ENCODE measurements around the gene GAREM1.

GAREM1 gene

DNA sequence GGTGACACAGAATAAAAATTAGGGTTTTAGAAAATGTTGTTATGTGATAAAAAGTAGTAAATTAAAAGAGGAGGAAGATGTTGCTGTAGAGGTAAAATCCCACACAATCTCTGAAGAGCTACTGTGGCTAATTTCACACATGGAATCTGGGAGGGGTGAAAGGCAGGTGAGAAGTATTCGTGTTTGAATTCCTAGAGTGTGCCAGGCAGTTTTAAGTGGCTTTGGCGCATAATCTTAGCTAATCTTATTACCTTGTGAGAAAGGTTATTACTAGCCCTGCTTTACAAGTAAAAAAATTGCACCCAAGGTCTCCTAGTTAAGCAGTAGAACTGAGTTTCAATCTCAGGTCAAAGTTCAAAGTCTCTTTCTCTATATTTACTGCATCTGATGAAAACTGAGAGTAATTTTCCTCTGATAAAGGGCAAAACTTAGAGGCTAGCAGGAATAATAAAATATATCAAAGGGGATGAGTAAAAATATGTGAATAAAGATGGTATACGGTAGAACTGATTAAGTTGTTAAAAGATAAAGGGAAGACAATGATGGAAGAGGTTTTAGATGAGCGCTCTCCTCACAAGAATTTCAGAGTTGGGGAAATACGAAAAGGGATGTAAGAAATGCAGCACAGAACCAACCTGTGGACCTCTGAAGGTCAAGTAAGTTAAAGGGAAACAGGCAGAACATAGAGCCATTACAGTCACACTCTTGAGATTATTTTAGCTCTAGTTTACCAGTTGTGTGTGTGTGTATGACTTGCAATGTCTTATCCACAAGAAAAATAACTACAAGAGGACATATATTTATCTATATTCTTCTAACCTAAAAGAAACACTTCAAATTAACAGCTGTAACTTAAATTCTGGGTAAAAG, 34.8 kb downstream of the GAREM1 start:
- DNase-seq: no peak
- in situ Hi-C loops (cut with HindIII; ENCODE audit: low pct_ligation_motif_present, low pct_unique_long_range_greater_than_20kb, low sequenced_read_pairs): no loop called here

DNA sequence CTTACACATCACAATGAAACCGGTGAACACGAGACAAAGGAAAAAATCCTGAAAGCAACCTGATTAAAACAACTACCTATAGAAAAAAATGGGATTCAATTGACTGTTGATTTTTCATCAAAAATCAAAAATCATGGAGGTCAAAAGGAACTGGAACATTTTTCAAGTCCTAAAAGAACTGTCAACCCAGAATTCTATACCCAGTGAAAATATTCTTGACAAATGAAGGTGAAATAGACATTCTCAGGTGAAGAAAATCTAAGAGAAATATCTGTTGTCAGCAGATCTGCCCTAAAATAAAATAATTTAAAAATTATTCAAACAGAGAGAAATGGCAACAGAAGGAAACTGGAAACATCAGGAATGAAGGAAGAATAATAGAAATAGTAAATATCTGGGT, 38.9 kb downstream of the GAREM1 start:
- DNase-seq: no peak
- in situ Hi-C loops (cut with HindIII; ENCODE audit: low pct_ligation_motif_present, low pct_unique_long_range_greater_than_20kb, low sequenced_read_pairs): no loop called here

DNA sequence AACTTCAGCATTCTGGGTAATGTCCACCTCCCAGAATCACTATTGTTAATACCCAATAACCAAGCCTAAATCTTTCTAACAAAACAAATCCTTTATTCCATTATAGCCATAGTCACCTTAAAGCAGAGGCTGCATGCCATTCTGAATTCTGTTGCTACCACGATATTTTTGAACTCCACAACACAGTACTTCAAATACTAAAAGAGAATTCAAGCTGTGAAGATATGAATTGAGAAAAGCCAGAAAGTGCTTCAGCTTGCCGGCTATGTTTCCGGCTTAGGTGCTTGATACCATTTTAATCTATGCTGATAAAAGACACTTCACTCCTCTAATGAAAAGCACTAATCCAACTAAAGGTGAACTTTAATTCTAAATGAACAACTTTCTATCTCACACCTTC, 41.3 kb downstream of the GAREM1 start:
- in situ Hi-C loops (cut with HindIII; ENCODE audit: low pct_ligation_motif_present, low pct_unique_long_range_greater_than_20kb, low sequenced_read_pairs): no loop called here
- DNase-seq: no peak

DNA sequence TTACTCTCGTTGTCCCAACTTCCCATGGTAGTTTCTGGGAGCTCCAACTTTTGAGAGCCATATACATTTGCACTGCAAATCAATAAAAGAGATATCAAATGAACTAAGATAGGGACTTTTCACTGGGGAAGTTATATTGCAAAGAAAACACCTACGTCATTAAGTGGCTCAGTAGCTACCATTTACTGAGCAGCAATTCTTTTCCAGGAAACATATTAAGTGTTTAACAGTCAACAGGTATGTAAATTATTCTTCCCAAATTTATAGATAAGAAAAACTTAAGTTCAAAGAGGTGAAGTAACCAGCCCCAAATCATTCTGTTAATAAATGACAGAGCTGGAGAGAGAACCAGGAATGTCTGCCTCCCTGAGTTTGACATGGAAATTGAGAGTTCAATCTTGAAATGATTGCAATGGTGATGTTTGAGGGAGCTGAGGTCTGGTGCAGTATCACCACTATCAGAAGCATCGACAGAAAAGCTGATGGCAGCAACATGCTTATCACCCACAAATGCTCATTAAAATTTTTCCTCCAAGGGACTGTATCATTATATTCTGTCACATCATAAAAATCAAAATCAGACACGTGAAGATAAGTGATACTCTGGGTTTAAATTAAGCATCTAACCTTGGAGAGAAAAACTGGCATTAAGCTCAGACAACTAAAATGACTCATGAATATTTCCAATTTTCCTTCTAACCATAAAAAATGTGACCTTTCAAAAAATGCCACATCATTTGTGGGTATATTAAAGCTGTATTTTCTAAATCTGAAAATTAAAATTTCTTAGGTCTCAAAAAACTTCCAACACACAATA, 43.4 kb downstream of the GAREM1 start:
- in situ Hi-C loops (cut with HindIII; ENCODE audit: low pct_ligation_motif_present, low pct_unique_long_range_greater_than_20kb, low sequenced_read_pairs): no loop called here
- DNase-seq: no peak

DNA sequence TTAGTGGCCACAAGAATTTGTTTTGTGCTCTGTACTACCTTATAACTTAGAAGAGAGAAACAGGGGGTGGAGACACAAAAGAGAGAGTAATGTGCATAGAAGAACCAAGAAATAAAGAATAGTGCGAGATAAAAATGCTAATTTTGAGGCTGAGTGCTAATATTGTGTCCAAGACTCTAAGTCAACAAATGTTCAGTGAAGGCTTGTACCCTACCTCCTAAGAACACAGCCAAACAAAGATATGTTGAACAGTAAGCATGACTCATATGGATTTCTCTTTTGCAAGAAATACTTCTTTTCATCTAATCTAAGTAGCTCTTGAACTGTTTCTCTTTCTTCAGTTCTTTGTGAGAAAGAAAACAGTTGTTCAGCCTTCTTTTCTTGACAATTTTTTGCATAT, 45.2 kb downstream of the GAREM1 start:
- DNase-seq: no peak
- in situ Hi-C loops (cut with HindIII; ENCODE audit: low pct_ligation_motif_present, low pct_unique_long_range_greater_than_20kb, low sequenced_read_pairs): no loop called here

DNA sequence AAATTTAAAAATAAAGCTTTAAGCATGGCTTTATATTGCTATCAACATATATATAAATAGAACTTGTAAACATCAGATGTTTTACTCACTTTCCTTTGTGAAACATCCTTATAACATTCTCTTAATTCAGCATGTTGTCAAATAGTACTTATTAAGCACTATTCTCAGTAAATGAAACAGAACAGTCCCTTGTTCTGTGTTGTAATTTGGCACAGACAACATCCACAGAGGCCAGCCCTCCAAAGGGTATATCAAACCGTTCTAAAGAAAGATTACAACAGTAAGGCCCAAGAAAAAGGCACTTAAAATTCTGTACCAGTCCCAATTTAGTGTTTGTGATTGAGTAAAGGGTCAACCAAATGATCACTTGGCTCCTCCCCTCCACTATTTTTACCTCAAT, 46.0 kb downstream of the GAREM1 start:
- in situ Hi-C loops (cut with HindIII; ENCODE audit: low pct_ligation_motif_present, low pct_unique_long_range_greater_than_20kb, low sequenced_read_pairs): no loop called here
- DNase-seq: no peak

DNA sequence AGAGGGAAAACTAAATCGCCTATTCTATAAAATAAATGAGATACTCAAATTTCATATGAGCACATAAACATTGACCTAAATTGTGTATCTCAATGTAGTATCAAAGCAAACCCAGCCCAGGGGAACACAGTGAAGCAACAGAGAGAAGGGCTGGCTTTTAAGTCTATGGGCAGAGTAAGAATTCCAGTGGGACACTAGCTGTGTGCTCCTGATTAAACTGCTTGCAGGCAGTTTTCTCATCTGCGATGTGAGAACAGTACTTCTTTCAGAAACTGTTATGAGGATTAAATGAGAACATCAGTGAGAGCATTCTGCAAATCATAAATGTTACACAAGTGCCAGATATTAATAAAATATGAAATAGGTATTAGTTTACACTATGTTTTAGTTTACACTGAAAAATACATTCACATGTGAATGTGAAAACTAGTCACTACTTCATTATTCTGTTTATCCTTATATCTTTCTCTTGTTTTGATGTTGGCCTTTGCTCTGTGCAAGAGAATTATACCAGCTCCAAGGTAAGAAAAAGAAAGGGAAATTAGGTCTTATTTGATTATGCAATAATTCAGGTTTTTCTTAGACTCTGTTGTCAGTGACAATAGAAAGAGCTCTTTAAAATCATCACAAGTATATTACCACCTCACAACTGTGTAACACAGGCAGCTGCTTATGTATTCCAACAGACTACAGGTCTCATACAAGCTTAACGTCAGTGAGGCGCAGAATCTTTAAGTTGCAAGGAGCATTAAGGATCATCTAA, 47.5 kb downstream of the GAREM1 start:
- in situ Hi-C loops (cut with HindIII; ENCODE audit: low pct_ligation_motif_present, low pct_unique_long_range_greater_than_20kb, low sequenced_read_pairs): no loop called here
- DNase-seq: no peak

DNA sequence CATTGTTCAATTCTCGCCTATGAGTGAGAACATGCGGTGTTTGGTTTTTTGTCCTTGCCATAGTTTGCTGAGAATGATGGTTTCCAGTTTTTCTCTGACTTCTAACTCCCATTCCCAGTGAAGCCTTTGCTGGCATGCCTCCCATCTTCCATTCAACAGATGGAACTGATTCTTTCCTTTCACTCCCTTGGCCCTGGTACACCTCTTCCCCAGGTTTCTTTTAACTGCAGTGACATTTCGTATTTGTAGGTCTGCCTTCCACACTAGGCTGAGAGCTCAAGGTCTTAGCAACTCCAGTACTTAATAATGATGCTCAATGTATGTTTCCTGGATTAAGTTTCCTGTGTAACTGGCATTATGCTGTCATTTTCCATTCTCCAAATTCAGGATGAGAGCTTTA, 48.5 kb downstream of the GAREM1 start:
- no peak for DNase-seq
- in situ Hi-C loops (cut with HindIII; ENCODE audit: low pct_ligation_motif_present, low pct_unique_long_range_greater_than_20kb, low sequenced_read_pairs): no loop called here

DNA sequence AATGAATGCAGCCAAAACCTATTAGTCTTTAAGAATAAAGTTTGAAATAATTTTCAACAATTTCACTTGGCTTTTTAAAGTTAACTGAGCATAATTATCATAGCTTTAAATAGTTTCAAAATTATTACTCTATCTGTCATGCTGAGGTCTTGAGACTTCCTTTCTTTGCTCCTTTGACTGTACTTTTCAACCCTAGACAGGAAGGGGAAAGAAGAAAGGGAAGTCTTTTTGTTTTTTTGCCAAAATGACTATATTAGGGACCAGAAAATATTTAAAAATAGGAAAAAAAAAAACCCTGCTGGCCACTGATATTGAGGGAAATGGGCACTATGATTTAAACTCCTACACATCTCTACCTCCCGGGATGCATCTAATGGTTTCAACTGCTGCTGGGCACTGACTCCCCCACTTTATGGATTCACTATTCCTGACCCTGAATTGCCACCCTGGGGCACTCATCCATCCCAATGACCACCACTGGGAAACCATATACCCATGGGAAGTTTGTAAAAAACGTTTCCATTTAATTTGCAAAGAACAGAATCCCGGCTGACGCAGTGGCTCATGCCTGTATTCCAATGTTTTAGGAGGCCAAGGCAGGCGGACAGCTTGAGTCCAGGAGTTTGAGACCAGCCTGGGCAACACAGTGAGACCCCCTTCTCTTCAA, 50.5 kb downstream of the GAREM1 start:
- in situ Hi-C loops (cut with HindIII; ENCODE audit: low pct_ligation_motif_present, low pct_unique_long_range_greater_than_20kb, low sequenced_read_pairs): no loop called here
- DNase-seq: no peak

DNA sequence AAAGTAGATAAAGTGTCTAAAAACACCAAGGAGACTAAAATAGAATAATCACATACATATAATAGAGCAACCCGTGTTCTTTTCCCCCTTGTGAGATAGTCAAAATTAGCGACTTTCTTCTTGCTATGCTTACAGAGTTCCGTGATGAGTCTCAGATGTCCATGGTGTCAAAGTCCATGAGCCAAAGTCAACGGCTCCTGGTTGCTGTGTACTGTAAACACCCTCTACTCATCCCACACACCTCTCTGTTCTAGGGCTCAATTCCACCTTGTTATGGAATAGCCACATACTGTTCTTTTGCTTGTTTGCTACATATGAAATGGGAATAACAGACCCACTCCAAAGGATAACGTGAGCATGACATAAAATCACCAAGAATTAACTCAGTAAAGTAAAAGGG, 52.5 kb downstream of the GAREM1 start:
- no peak for DNase-seq
- in situ Hi-C loops (cut with HindIII; ENCODE audit: low pct_ligation_motif_present, low pct_unique_long_range_greater_than_20kb, low sequenced_read_pairs): no loop called here

DNA sequence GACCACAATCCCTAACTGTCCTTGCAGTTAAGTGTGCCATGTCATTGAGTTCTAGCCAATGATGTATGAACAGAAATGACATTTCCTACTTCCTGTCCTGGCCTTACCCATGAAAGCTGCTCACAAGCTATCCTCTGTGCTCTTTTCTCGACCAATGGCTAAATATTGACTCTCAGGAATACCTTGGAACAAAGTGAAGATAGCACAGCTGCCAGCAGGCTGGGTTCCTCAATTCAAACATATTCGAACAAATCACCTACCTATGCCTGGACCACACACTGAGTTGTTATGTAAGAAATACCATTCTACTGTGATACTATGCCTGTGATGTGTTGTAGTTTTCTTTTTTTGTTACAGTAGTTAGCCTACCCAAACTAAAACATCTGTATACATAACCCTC, 65.1 kb downstream of the GAREM1 start:
- in situ Hi-C loops (cut with HindIII; ENCODE audit: low pct_ligation_motif_present, low pct_unique_long_range_greater_than_20kb, low sequenced_read_pairs): no loop called here
- no peak for DNase-seq

DNA sequence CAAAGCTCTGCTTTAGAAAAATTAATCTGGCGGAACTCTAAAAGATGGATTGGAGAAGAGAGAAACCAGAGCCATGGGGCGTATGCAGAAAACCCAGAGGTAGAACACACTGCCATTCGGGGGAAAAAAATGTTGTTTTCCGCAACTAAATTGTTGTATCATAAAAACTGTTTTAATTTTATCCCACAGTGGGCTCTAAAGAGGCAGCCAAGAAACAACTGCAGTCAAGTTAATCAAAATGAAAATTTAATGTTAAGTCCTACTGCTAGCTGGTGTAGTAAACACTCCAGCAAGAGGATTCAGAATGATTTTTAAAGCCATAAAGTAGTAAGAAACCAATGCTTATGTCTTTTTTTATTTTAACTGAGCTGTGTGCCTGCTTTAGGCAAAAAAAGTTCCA, 69.1 kb downstream of the GAREM1 start:
- DNase-seq: no peak
- in situ Hi-C loops (cut with HindIII; ENCODE audit: low pct_ligation_motif_present, low pct_unique_long_range_greater_than_20kb, low sequenced_read_pairs): no loop called here

DNA sequence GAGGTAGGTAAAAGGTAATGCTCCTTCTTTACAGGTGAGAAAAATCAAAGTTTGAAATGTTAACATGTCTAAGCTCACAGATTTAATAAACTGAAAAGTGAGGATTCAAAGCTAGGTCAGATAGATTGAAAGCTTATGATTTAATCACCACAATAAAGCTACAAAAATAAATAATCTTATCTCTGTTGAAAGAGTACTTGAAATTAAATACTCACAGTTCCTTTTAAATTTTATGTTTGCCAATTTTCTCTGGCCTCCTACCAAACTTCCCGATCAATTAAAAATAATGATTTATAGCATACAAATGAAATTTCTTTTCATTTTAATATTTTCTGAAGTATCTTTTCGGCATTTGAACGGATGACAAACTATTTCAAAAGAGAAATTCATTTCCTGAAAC, 77.3 kb downstream of the GAREM1 start:
- in situ Hi-C loops (cut with HindIII; ENCODE audit: low pct_ligation_motif_present, low pct_unique_long_range_greater_than_20kb, low sequenced_read_pairs): no loop called here
- no peak for DNase-seq

DNA sequence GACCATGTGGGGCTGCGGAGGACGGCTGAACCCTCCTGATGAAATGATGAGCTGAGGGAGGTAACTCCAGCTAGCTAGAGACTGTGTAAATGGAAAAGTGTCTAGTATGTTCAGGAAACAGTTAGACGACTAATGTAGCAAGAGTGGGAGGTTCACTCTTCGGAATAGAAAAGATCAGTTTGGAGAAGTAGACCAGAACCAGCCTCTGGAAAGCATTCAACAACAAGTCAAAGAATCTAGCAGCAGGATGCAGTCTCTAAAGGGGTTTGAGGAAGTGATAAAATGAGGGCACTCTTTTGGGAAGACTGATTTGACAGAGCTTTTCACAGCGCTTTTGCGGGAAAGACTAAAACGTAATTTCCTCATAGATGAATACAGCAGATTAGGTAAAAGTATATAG, 79.6 kb downstream of the GAREM1 start:
- in situ Hi-C loops (cut with HindIII; ENCODE audit: low pct_ligation_motif_present, low pct_unique_long_range_greater_than_20kb, low sequenced_read_pairs): no loop called here

DNA sequence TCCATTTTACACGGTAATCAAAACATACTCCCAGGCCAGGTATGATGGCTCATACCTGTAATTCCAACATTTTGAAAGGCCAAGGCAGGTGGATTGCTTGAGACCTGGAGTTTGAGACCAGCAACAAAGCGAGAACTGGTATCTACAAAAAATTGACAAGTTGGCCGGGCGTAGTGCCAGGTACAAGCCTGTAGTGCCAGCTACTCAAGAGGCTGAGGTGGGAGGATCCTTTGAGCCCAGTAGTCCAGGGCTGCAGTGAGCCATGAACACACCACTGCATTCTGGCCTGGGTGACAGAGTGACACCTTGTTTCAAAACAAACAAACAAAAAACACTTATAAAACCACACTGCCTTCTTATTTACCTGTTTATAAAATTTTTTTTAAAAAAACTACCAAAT, 80.8 kb downstream of the GAREM1 start:
- no peak for DNase-seq
- in situ Hi-C loops (cut with HindIII; ENCODE audit: low pct_ligation_motif_present, low pct_unique_long_range_greater_than_20kb, low sequenced_read_pairs): no loop called here

More for the DNA sequence above, 79.6 kb downstream of the GAREM1 start:
- no peak for DNase-seq

DNA sequence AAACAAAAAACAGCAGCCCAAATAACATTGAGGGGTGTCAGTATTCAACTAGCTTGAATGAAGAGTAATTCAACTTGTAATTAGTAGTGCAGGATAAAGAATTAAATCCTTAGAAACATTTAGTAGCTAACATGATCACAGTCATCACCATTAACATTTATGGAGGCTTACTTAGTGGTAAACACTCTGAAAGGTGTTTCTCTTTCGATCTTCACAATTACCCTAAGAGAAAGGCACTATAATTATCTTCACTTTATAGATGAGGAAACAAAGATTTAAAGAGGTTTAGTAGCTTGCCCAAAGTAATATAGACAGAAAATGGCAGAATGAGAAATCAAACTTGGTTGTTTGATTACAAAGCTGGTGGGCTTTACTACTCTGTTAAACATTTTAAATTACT, 81.5 kb downstream of the GAREM1 start:
- no peak for DNase-seq
- in situ Hi-C loops (cut with HindIII; ENCODE audit: low pct_ligation_motif_present, low pct_unique_long_range_greater_than_20kb, low sequenced_read_pairs): no loop called here

DNA sequence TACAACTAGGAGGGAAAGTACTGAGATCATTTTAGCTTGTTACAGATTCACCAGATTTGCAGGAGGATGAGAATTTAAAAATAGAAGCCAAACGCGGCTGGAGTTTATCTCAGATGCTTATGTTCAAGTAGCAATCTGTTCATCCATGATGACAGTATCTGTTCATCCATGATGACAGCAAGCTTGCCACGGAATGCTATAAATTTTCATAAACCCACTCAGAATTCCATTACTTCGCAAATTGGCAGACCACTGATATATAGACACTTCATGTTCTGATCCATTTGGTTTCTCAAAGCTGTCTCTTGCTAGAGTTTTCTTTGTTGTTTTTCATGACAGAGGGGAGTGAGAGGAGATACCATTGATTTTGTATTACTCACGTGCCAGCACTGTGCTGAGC, 84.2 kb downstream of the GAREM1 start:
- in situ Hi-C loops (cut with HindIII; ENCODE audit: low pct_ligation_motif_present, low pct_unique_long_range_greater_than_20kb, low sequenced_read_pairs): no loop called here
- DNase-seq: no peak

DNA sequence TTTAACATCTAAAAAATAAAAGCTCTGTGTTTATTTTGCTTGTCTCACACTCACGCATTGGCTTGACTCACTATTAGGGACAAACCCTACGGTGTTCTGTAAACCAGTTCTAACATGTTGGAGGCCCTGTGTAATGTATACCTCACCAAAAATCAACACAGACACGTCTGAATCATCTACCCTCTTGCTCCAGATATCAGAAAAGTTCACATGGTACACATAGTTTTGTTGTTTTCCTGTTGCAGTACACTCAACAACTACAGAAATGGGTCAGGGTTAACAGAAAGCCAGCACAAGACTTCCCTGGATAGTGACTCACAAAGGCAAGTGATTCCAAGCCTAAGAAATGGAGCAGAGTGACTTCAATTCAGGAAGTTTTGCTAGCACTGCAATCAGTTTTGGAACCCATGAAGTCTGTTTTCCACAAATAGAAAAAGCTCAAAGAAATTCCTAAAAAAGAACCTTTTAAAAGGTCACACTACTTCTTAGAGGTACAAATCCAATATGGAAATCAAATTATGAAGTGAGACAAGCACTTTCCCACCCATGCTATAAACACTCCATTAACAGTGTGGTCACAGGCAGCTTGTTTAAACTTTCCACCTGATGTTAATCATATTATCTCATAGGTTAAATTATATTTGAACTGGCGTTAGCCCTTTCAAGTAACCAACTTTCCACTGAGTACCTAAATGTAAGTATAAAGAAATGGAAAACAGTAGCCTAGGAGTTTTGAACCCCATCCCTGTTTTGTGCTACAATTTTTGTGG, 87.4 kb downstream of the GAREM1 start:
- in situ Hi-C loops (cut with HindIII; ENCODE audit: low pct_ligation_motif_present, low pct_unique_long_range_greater_than_20kb, low sequenced_read_pairs): no loop called here
- DNase-seq: no peak
